GM12864 (cell line): ENCODE results near the gene GABRB3.

Experiments used
- DNase-seq: peaks from one replicate; pipeline ENCODE4 v3.0.0-alpha.2; 2011; ENCODE audit warnings: low read depth
- H3K4me3 ChIP-seq: 2 replicates; pipeline ENCODE4 v1.5.1; 2011; ENCODE audit warnings: mild to moderate bottlenecking, low read depth, low read length, control low read depth
- CTCF ChIP-seq: IDR thresholded peaks from 2 replicates; pipeline ENCODE4 v1.5.1; 2011; ENCODE audit warnings: low read depth, mild to moderate bottlenecking, moderate library complexity, low read length, control low read depth, inconsistent platforms; ENCODE audit errors: missing control alignments

The GABRB3 gene

DNA sequence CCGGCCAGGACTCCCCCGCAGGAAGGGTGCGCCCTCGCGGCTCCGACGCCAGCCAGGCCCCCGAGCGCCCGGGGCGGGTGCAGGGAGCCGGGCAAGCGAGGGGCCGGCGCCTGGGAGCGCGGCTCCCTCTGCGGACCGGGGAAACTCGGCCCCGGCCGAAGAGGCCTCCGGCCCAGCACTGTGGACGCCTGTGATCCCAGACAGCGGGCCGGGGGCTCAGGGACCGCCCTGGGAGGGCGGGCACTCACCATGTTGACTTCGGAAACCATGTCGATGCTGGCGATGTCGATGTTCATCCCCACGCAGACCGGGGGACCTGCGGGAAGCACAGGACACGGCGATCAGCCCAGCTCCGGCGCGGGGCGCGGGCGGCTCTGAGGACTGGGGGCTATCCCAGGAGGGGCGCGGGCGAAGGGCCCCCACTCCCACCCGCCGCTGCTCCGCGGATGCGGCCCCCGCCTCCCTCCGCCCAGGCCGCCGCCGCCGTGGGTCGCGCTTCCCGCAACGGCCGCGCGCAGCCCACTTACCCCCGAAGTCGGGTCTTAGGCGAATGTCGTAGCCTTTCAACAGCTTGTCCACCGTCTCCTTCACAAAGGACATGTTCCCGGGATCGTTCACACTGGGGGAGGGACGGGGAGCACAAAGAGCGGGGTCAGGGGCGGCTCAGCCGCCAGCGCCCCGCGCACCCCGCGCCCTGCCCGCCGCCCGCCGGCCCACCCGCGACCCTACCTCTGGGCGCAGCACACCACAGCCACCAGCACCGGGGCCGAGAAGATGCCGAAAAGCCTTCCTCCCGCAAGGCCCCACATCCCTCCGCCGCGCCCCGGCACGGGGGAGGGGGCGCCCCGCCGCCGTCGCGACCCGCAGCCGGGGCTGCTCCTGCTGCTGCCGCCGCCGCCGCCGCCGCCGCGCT, at the start of gene GABRB3:
GABRB3 (minus strand) TSS at position 913 of the 913 bp plus-strand sequence.
- TF ChIP-seq CTCF = no peak
- no peak within 1 kb of the TSS for H3K4me3 ChIP-seq
- DNase-seq = no peak

DNA sequence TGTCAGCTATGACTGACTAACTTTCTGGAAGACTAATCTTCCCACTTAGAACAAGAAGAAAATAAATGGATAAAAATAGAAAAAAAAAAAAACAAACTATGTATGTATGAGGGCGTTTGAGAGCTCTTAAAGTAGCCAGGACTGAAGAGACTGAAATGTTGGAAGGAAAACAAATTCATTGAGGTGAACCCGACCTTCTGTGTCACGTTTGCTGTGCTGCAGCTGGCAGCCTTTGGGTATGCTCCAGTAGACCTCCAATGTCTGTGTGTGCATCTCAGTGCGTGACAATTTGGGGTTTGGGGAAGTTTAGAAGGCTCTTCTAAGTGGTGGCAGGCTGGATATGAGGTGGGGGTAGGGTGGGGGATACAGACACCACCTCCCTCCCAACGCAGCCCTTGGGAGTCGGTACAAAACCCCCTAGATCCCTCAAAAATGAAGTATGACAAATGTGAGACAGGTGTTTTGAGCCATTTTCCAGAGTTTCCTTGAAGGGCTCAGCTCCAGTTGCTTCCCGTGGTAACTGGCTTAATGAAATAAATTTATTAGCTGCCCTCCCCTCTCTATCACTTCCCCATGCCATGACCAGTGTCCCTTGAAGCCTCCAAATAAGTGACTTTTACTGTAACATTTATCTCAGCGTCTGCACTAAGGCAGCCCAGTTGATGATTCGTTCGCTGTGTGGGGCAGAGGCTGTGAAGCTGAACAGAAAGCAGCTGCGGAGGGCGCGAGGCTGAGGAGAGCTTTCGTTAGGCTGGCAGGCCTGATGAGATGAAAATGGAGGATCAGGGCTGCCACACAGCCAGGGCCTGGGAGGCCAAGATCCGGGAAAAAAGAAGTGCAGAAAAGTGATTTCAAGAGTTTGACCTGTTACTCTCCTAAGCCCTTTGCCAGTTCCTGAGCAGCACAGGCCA, 34.9 kb upstream of the GABRB3 start:
- DNase-seq = no peak
- no peak for TF ChIP-seq CTCF
- no peak overlapping the region for H3K4me3 ChIP-seq

GRCh38 chr15:26806574-26806973, 33.7 kb upstream of the GABRB3 start:
- TF ChIP-seq CTCF = no peak
- H3K4me3 ChIP-seq = no peak overlapping the region
- no peak for DNase-seq

GRCh38 chr15:26806151-26806550, 33.3 kb upstream of the GABRB3 start:
- no peak overlapping the region for H3K4me3 ChIP-seq
- no peak for TF ChIP-seq CTCF
- no peak for DNase-seq

DNA sequence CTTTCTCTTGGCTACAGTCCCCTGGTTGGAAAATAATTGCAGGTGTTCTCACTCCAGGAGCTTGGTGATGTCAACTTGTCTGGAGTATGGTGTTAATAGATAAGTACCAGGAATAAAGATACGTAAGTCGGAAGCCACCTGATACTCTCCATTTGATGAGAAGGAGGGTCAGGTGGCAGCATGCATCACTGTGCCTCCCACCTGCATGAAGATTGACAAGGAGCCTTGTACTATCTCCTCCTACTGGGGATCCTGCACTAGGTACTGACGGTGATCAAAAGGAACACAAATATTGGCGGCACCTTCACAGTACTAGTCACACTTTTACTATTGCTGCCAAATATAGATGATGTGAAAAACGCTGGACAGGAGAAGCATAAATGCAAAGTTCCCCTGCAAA, 32.6 kb upstream of the GABRB3 start:
- TF ChIP-seq CTCF = no peak
- H3K4me3 ChIP-seq = no peak overlapping the region
- DNase-seq = no peak

- TF ChIP-seq CTCF = no peak
- no peak for DNase-seq
- no peak overlapping the region for H3K4me3 ChIP-seq
Observed at GRCh38 chr15:26804063-26804804, 31.4 kb upstream of the GABRB3 start.
